ENCODE results near the gene RPS6KA4.

DNA sequence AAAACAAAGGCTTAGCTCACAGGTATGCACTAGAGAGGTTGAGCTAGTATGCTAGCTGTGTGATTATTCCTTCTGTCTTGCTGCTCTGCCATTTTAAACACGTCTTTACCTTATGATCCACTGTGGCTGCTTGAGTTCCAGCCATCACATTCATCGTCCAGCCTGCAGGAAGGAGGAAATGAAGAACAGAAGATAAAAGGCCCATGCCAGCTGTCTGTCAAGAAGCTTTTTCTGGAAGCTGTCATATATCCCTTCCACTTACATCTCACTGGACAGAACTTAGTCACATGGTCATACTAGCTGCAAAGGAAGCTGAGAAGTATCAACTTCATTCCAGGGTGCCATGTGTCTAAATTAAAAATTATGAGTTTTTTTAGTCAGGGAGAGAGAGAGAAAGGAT lies 31.6 kb upstream of the RPS6KA4 start:
- TF ChIP-seq, protein P1, sequence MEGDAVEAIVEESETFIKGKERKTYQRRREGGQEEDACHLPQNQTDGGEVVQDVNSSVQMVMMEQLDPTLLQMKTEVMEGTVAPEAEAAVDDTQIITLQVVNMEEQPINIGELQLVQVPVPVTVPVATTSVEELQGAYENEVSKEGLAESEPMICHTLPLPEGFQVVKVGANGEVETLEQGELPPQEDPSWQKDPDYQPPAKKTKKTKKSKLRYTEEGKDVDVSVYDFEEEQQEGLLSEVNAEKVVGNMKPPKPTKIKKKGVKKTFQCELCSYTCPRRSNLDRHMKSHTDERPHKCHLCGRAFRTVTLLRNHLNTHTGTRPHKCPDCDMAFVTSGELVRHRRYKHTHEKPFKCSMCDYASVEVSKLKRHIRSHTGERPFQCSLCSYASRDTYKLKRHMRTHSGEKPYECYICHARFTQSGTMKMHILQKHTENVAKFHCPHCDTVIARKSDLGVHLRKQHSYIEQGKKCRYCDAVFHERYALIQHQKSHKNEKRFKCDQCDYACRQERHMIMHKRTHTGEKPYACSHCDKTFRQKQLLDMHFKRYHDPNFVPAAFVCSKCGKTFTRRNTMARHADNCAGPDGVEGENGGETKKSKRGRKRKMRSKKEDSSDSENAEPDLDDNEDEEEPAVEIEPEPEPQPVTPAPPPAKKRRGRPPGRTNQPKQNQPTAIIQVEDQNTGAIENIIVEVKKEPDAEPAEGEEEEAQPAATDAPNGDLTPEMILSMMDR (IDR thresholded peaks at IDR 0.05): no peak
- no peak for TF ChIP-seq POLR2A (IDR thresholded peaks at IDR 0.05)

Measured in tibial nerve (tissue), 3 donors.